Loucy (cell line): Measurements from ENCODE around the gene BAK1.

Experiments
- EZH2phosphoT487 ChIP-seq: fragments of 200-600 bp; IDR thresholded peaks from 2 replicates; pipeline ENCODE4 v1.6.1; 2018; ENCODE audit warnings: antibody characterized with exemption, mild to moderate bottlenecking, moderate library complexity, borderline replicate concordance
- TF ChIP-seq, protein P1 (sequence below): fragments of 200-600 bp; sonication (generic); conservative IDR thresholded peaks from 2 replicates; pipeline ENCODE4 v1.5.1; 2014; ENCODE audit warnings: mild to moderate bottlenecking, antibody characterized with exemption, low read length

DNA sequence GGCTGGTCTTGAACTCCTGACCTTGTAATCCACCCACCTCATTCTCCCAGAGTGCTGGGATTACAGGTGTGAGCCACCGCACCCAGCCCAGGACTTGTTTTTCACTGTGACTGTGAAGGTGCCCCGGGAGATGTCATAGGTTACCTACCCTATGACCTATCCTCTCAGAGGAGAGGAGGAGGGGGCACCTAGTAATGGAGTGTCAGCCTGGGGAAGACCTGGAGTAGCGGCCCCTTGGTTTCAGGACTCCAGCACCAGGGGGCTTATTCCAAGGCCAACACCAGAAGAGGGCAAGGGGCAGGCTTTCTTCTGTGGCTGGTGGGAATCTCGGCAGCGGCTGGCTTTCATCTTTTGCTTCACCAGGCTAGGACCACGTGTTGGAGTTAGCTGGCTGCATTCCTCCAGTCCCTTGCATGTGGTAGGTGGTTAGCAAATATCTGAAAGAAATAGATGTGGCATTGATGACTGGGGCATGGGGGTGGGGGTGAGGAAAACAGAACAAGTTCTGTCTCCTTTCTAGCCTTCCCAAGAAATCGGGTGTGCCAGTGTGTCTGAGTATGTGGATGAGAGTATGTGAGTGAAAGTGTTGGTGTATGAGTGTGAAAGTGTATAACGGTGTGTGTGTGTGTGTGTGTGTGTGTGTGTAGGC, 33.2 kb upstream of the BAK1 start:
- TF ChIP-seq, protein P1, sequence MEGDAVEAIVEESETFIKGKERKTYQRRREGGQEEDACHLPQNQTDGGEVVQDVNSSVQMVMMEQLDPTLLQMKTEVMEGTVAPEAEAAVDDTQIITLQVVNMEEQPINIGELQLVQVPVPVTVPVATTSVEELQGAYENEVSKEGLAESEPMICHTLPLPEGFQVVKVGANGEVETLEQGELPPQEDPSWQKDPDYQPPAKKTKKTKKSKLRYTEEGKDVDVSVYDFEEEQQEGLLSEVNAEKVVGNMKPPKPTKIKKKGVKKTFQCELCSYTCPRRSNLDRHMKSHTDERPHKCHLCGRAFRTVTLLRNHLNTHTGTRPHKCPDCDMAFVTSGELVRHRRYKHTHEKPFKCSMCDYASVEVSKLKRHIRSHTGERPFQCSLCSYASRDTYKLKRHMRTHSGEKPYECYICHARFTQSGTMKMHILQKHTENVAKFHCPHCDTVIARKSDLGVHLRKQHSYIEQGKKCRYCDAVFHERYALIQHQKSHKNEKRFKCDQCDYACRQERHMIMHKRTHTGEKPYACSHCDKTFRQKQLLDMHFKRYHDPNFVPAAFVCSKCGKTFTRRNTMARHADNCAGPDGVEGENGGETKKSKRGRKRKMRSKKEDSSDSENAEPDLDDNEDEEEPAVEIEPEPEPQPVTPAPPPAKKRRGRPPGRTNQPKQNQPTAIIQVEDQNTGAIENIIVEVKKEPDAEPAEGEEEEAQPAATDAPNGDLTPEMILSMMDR, result no peak
- TF ChIP-seq EZH2phosphoT487, result no peak
